GM21576 (cell line): ENCODE measurements around the gene TRDN.
"Not testable (repeated sequence)": the region's sequence is repeated elsewhere in the genome, so short reads cannot be mapped to it uniquely, and the experiment has no call there.

Experiments
- ATAC-seq: cut with Tn5 transposase; IDR thresholded peaks from one replicate; pipeline ENCODE4 v1.9.1; 2021; ENCODE audit warnings: mild to moderate bottlenecking, moderate library complexity; ENCODE audit not compliant: unreplicated experiment

TRDN gene

DNA sequence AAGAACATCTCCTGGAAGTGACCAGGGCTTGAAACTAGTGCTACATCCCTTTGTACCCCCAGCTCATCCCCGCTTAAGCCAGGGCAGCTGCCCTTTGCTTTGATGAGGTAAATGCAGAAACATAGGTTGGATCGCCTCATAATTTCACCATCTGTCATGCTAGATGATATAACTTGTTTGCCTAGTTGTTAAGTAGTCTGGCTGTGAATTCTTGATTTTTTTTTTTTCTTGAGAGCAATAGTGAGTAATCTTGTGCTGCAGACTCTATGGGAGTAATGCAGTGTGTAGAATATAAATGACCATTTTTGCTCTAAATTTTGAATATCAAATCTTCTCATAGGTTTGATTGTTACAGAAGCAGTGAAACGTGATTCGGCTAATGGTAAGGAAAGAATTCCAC lies 4.1 kb downstream of the TRDN start:
- ATAC-seq = no peak

DNA sequence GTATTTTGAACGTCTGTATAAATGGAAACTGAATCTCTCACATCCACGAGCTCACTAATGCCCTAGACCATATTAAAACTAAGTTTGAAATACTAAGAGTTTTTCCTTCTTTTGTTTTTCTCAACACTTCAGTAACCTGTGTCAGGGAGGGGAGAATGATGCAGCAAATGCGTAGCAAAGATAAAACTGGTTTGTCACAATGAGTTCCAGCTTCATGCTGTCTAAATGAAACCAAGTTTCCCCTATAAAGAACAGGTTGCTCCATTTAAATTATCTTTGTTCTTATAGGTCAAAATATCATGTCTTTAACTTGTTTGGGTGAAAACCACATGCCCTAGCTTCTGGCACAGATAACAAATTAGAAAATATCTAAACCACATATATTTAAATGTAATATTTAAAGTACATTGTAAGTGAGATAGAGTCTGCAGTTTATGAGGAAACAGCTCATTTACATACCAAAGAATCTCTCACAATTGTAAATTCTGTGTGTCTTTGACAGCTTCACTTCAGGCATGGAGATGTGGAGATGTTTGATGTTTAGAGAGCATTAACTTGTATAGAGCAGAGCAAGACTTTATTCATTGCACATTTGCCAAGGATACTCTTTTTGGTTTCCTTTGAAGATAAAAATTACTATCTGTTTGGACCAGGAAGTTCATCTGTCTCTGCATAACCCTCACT lies 7.3 kb downstream of the TRDN start:
- ATAC-seq = no peak

DNA sequence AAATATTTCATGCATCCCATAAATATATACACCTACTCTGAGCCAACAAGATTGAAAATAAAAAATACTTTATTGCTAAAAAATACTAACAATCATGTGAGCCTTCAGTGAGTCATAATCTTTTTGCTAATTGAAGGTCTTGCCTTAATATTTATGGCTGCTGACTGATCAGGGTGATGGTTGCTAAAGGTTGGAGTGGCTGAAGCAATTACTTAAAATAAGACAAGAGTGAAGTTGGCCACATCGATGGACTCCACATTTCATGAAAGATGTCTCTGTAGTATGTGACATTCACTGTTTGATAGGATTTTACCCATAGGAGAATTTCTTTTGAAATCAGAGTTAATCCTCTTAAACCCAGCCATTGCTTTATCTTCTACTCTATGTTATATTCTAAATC lies 11.1 kb downstream of the TRDN start:
- ATAC-seq = no peak

DNA sequence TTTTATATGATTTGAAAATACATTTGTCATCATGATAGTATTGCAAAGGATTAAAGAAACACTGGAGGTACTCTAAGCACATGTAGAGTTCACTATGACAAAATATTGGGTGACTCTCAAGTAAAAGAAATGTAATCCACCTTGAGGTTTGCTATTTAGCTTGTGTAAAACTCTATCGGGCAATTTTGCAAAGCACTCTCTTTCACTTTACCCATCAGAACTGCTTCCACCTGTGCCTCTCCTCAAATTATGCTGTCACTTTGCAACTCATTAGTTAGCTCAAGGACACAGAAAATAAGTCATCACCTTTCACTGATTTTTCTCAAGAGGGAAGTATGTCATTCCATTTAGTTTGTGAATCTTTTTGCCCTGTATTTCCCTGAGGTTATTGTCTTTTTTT lies 14.0 kb downstream of the TRDN start:
- no peak for ATAC-seq

DNA sequence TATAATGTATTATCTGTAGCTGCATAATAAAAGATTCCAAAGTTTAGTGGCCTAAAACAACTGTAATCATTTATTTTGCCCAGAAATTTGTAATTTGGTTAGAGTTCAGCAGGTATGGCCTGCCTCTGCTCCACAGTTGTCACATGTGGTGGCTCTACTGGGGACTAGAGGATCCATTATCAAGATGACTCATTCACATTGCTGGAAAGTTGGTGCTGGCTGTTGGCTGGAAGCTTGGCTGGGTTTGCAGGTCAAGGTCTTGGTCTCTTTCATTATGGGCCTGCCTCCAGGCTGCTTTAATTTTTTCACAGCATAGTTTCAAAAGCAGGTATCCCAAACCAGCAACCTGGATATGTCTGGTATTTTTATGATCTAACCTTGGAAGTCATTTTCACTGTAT lies 17.6 kb downstream of the TRDN start:
- no peak for ATAC-seq

DNA sequence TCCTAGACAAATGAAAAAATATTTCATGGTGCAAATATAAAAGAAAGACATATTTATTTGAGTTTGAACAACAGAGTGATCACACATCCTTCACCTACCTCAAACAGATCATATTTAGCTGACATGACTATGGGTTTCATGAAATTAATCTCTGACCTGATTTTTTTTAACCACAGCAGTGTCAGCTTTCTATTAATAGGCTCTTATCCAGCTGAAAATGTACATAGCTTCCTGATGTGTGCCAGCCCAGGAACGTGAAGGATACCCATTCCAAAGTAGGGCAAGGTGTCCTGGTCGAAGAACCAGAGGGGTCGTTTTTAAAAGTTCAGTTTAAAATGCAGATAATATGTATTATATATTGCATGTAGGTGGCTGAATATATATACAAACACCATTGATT lies 19.8 kb downstream of the TRDN start:
- no peak for ATAC-seq

DNA sequence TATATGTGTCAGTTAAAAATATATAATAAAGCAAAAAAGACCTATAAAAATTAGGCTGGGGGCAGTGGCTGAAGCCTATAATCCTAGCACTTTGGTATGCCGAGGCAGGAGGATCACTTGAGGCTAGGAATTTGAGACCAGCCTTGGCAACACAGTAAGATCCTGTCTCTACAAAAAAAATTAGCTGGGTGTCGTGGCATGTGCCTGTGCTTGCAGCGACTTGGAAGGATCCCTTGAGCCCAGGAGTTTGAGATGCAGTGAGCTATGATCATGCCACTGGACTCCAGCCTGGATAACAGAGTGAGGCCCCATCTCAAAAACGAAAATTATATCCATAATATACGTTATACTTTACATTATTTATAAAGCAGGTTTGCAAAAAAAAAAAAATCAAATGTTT lies 20.7 kb downstream of the TRDN start:
- ATAC-seq = no peak

DNA sequence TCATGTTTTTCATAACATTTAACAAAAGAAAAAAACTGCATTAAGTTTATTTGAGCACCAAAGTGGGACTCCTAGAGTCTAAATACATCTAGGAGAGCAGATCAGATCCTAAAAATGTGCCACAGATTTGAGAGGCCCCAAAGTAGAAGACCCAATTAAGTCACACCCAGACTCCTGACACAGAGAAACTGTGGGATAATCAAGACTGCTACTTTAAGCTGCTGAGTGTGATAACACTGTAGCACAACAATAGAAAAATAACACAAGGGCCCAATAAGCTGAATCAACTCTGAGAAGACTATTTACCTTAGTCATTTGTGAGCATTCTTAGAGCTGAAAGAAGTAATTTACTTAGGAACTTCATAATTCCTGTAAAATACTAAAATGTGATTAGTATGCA lies 26.0 kb downstream of the TRDN start:
- no peak for ATAC-seq

DNA sequence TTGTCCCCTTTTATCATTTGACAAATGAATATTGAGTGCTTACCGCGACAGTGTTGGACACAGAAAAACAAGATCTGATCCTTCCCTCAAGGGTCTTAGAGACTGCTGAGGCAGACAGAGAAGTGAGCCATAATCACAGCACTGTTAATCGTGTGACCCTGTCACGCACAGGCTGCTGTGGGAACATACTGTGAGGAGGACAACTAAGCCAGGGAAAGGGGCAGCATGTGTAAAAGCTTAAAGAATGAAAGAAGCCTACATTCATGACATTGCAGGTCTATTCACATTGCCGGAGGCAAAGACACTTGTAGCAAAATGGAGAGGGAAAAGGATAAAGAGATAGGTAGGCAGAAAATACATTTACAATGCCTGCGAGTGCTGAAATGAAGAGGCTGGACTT lies 32.7 kb downstream of the TRDN start:
- no peak for ATAC-seq

DNA sequence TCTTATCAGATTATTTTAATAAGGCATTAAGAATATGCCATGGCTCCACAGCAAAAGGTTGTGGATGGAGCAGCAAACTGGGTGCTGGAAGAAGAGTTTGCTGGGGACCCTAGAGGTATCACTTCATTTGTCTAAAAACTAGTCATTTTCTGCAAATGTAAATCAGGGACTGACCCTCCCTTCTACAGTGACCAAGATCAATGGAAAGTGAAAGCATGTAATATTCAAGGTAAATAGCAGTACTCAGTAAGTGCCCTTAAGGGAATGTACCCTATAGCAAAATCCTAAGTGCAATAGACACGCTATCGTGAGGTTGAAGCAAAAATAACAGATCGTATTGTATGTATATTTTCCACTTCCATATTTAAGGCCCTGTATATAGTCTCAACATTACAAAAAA lies 38.7 kb downstream of the TRDN start:
- peak; percentile 70 for ATAC-seq

DNA sequence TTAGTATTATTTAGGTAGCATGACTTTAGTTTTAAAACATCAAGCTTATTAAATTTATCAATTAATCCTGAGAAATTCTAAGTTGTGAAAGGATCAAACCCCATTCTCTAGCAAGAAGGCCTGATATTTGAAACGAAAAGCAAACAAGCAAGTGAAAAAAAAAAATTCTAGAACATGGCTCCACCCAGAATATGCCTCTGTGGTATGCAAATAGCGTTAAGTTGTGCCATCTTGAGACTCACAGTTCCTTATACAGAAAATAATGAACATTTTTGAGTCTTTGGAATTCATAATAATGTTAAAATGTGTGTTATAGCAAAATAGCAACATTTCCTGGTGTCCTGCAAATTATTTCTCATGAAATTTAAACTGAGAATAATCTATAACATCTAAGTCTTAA lies 42.0 kb downstream of the TRDN start:
- ATAC-seq = no peak

DNA sequence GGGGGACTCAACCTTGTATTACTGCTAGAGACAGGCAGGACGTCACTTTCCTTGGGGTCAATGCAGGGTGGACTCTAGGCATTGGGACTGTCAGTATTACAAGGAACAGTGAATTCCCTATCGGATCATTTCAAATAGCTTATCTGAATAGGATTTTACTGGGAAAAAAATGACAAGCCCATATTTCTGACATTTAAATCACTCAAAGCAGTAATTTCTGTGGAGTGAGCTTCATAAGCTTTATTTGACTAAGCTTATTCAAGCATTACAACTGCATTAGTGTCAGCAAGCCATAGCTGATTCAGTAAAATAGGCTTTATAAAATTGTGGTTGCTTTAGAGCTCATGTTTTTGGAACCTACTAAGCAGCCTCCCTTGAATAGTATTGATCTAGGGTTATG lies 44.3 kb downstream of the TRDN start:
- no peak for ATAC-seq

DNA sequence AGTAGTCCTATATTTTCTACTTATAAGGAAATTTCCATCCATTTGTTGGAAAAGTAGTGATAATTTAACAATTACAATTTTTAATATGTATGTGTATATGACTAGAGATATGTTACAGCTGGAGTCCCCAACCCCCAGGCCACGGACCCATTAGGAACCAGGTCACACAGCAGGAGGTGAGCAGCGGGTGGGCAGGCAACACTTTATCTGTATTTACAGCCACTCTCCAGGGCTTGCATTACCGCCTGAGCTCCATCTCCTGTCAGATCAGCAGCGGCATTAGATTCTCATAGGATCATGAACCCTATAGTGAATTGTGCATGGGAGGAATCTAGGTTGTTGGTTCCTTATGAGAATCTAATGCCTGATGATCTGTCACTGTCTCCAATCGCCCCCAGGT lies 46.8 kb downstream of the TRDN start:
- no peak for ATAC-seq

DNA sequence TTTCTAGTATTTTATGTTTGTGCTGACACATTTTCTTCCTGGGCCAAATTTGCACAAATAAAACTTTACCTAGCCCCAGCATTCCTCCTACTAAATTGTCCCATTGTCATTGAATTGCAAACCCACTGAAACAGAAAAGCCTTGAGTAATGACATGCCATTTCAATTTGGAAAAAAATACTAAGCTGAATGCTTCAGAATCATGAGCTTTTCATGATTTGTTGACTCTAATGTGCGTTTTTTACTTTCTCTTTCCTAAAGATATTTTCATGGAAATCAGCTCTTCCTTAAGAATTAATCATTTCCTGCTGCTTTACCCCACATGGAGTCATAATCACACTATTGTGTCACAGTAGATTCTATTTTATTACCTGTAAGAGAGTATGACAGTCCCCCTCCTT lies 47.4 kb downstream of the TRDN start:
- ATAC-seq = no peak

DNA sequence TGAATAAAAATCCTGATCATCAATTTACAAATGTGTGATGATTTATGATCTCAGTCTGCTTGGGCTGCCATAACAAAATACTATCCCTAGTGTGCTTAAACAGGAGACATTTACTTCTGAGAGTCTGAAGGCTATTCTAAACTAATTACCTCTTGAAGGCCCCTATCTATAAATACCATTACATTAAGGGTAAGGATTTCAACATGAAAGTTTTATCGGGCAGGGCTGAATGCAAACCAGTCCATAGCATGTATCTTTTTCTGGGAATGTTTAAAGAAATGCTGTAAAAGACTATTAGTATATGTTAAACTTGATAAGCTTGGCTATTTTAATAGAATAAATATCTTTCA lies 48.2 kb downstream of the TRDN start:
- ATAC-seq = no peak

DNA sequence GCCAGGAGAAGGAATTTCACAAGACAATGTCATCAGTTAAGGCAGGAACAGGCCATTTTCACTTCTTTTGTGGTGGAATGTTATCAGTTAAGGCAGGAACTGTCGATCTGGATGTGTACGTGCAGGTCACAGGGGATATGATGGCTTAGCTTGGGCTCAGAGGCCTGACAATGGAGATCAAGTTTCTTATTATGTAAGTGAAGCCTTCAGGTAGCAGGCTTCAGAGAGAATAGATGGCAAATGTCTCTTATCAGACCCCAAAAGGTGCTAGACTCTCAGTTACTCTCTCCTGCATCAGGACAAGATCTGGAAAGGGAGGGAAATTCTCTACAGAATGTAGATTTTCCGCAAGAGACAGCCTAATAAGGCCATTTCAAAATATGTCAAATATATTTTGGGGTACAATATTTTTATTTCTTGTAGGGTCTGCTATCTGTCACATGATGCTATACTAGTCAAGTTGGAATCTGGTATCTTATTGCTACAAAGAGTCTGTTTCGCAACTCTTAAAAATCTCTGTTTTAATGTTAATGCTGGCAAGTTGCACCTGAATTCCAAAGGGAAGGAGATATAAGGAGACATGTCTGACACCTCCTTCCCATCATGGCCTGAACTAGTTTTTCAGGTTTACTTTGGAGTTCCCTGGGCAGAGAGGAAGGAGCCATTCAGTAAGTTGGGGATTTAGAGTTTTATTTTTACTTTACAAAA lies 48.8 kb downstream of the TRDN start:
- ATAC-seq = no peak

DNA sequence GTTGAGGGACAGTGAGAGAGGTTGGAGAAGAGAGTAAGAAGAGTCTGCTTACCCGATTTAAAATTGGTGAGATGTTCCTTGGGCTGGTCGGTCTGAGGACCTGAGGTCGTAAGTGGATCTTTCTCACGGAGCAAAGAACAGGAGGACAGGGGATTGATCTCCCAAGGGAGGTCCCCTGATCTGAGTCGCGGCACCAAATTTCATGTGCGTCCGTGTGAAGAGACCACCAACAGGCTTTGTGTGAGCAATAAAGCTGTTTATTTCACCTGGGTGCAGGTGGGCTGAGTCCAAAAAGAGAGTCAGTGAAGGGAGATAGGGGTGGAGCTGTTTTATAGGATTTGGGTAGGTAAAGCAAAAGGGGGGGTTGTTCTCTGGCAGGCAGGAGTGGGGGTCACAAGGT lies 49.3 kb downstream of the TRDN start:
- not testable (repeated sequence) for ATAC-seq

DNA sequence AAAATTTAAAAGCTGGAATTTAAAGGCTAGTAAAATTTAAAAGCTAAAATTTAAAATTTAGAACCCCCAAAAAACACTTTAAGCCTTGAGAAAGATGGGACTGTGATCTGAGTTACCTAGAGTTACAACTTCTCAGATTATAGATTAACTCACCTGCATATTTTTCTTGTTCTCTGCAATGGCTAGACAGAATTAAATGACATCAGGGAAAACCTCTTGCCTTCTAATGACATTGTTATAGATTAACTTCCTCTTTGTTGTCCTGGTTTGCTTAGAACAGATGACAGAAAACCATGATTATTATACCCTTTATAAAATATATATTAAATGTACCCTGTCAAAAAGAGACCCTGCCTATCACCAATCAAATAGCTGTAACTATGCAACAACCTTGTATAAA lies 56.4 kb downstream of the TRDN start:
- ATAC-seq = no peak

DNA sequence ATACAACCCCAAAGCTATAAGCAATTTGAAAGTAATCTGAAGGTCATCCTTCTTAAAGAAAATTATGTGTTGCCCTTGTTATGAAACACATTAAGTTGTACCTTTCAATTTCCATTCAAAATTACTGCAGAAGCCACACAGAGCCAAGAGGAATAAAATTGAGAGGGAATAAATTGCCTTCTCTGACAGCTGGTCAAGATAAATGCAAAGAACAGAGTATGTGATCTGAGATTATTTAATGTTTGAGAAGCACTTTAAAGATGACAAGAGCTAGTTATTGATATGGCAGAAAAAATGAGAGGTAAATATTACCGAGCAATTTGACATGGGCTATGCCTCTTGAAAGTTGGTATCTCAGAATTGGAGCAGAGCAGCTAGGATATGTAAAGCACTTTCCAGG lies 61.6 kb downstream of the TRDN start:
- no peak for ATAC-seq

DNA sequence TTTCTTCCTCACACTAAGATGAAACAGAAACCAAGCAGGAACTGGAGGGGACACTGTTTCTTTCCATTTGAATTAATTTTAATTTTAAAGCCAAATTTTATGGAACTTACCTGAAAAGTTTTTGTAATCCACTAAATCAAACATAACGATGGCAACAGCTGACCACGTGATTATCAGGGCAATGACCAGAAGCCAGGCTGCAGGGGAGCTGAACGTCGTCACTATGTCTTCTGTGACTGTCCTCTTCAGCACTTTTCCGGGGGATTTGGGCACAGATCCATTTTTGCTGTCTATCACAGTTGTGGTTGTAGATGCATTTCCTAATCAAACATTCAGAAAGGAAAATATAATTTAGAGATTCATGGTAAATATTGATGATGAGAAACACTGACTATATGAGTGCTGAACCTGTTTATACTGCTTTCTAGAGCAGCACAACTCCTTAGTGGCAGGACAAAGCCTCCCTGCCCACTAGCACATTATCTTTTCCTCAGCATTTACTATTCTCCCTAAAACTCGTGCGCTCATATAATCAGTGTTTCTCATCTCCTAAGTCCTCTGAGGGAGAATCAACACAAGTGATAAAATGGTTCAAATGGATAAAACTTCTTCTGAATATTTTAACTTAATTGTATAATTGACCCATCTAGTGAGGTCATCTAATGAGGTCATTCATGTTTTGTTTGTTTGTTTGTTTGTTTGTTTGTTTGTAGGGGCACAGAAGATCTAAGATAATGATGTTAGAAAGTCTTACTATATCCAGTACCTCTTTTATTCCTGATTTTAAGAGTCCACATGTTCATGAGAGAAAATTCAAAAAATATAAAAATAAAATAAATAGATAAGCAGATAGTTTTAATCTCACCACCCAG lies 65.7 kb downstream of the TRDN start:
- ATAC-seq = no peak

DNA sequence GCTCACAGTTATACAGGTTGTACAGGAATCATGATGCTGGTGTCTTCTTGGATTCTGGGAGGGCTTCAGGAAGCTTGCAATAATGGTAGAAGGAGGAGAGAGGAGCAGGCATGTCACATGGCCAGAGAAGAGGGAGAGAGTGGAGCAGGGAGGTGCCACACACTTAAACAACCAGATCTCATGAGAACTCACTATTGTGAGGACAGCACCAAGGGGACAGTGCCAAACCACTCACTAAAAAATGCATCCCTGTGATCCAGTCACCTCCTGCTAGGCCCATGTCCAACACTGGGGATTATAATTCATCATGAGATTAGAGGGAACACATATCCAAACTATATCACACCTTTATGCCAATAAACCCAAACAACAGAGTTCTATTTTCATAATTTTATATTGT lies 67.2 kb downstream of the TRDN start:
- ATAC-seq = no peak

DNA sequence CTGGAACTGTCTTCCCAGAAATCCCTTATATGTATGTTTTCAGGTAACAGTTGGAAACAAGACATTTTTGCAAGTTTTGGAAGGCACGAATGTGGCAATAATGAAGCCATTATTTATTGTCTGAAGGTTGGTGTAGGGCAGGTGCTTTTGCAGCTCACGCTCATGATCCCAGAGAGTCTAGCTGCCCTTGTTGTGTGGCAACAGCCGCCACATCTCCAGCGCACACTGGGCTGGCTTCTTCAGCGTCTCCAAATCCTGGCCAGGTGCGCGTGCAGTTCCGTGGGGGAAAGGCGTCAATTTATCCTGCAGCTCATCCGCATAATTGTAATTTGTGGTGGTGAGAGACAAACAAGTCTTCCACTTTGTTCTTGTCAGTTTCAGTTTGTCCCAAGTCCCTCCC lies 71.2 kb downstream of the TRDN start:
- no peak for ATAC-seq
